Osteocyte (in vitro differentiated cells): ENCODE results near the gene SLC25A22. TPM values are rescaled to one million over a fixed set of nuclear protein-coding genes. Genes with fewer than 3 reads are reported as not detected.

ENCODE experiments used
- DNase-seq: peaks from one replicate; pipeline ENCODE4 v3.0.0; 2021; ENCODE audit warnings: mixed read lengths; ENCODE audit not compliant: unreplicated experiment; ENCODE audit errors: extremely low spot score
- H3K27ac Mint-ChIP-seq: one replicate; pipeline ENCODE4 v1.8.0; 2021; ENCODE audit warnings: mild to moderate bottlenecking, mixed read lengths; ENCODE audit not compliant: unreplicated experiment
- H3K27me3 Mint-ChIP-seq: one replicate; pipeline ENCODE4 v1.8.0; 2021; ENCODE audit warnings: mixed read lengths; ENCODE audit not compliant: unreplicated experiment
- H3K36me3 Mint-ChIP-seq: one replicate; pipeline ENCODE4 v1.8.0; 2021; ENCODE audit warnings: mixed read lengths; ENCODE audit not compliant: unreplicated experiment
- H3K4me1 Mint-ChIP-seq: one replicate; pipeline ENCODE4 v1.8.0; 2021; ENCODE audit warnings: mixed read lengths; ENCODE audit not compliant: unreplicated experiment
- H3K4me3 Mint-ChIP-seq: one replicate; pipeline ENCODE4 v1.8.0; 2021; ENCODE audit warnings: mild to moderate bottlenecking, moderate library complexity, mixed read lengths; ENCODE audit not compliant: unreplicated experiment
- H3K9me3 Mint-ChIP-seq: one replicate; pipeline ENCODE4 v1.8.0; 2021; ENCODE audit warnings: mixed read lengths; ENCODE audit not compliant: unreplicated experiment
- total RNA-seq: library from RNA; stranded (reverse); gene quantifications from 2 replicates; pipeline ENCODE4 v1.2.1, GENCODE V29; 2021
- TF ChIP-seq, protein P1 (sequence below): fragments of 200-600 bp; sonication (generic); IDR thresholded peaks from 2 replicates; pipeline ENCODE4 v1.5.0; 2021; ENCODE audit warnings: antibody characterized with exemption, mild to moderate bottlenecking, moderate library complexity

SLC25A22 gene
- total RNA-seq, 1 donor from 2014 or later = 19.7 TPM

DNA sequence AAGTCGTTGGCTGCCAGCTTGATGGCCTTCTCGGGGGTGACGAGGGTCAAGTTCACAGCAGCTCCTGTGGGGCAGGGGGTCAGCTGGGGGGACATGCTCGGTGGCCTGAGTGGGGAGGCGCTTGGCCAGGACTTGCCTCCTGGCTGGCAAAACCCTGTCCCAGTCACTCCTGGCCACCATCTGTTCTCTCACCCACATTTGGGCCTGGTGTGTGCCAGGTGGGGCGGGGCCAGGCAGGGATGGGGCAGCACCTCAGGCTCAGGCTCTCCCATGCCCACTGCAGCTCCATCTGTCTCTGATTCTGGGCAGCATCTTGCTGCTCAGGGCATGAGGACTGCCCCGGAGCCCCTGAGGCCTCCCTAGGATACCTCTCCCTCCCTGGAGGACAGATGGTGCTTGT, 4.5 kb downstream of the SLC25A22 start:
- TF ChIP-seq, protein P1, sequence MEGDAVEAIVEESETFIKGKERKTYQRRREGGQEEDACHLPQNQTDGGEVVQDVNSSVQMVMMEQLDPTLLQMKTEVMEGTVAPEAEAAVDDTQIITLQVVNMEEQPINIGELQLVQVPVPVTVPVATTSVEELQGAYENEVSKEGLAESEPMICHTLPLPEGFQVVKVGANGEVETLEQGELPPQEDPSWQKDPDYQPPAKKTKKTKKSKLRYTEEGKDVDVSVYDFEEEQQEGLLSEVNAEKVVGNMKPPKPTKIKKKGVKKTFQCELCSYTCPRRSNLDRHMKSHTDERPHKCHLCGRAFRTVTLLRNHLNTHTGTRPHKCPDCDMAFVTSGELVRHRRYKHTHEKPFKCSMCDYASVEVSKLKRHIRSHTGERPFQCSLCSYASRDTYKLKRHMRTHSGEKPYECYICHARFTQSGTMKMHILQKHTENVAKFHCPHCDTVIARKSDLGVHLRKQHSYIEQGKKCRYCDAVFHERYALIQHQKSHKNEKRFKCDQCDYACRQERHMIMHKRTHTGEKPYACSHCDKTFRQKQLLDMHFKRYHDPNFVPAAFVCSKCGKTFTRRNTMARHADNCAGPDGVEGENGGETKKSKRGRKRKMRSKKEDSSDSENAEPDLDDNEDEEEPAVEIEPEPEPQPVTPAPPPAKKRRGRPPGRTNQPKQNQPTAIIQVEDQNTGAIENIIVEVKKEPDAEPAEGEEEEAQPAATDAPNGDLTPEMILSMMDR = no peak
- peaks cover 22% of the 10 kb centered on the region for H3K4me1 Mint-ChIP-seq
- H3K4me3 Mint-ChIP-seq = no peak overlapping the region
- no peaks in the 10 kb centered on the region for H3K9me3 Mint-ChIP-seq
- H3K27ac Mint-ChIP-seq = no peak overlapping the region
- no peak for DNase-seq
- H3K36me3 Mint-ChIP-seq = no peaks in the 10 kb centered on the region
- H3K27me3 Mint-ChIP-seq = no peaks in the 10 kb centered on the region

DNA sequence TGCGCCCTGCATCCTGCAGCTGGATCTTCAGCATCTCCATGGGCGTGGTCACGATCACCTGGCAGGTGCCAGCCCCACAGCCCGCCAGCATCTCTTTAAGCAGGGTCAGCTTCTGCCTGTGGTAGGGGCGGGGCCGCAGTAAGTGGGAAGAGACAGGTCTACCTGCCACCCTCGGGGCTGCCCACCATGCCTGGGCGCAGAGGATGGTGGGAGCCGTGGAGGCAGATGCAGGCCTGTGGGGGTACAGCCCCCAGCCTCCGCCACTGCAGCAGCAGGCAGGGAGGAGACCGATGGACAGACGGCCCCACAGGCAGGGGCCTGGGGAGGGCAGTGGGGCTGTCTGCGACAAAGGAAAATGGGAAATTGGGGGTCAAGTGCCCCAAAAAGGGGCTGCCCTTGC, 5.2 kb downstream of the SLC25A22 start:
- Mint-ChIP-seq H3K4me3 (no peak overlapping the region), H3K4me1 (peaks cover 22% of the 10 kb centered on the region), H3K9me3 (no peaks in the 10 kb centered on the region), H3K27me3 (no peaks in the 10 kb centered on the region), H3K27ac (no peak overlapping the region), H3K36me3 (no peaks in the 10 kb centered on the region)
- no peak for DNase-seq
- TF ChIP-seq, protein P1 = no peak

DNA sequence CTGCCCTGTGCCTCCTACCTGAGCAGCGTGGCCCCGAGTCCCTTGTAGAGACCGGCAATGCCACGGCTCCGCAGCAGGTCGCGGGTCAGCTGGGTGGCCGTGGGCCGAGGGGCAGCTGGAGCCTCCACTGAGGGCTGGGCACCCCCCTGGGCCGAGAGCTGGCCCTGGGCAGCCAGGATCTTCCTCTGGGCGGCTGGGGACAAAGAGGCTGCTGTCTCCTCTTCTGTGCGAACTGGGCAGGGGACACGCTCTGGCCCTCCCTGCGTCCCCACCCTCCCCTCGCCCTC, 5.6 kb downstream of the SLC25A22 start:
- H3K4me3 Mint-ChIP-seq = no peak overlapping the region
- no peak for DNase-seq
- peaks cover 22% of the 10 kb centered on the region for H3K4me1 Mint-ChIP-seq
- H3K27me3 Mint-ChIP-seq = no peaks in the 10 kb centered on the region
- H3K9me3 Mint-ChIP-seq = no peaks in the 10 kb centered on the region
- no peak overlapping the region for H3K27ac Mint-ChIP-seq
- TF ChIP-seq, protein P1 = no peak
- no peaks in the 10 kb centered on the region for H3K36me3 Mint-ChIP-seq

DNA sequence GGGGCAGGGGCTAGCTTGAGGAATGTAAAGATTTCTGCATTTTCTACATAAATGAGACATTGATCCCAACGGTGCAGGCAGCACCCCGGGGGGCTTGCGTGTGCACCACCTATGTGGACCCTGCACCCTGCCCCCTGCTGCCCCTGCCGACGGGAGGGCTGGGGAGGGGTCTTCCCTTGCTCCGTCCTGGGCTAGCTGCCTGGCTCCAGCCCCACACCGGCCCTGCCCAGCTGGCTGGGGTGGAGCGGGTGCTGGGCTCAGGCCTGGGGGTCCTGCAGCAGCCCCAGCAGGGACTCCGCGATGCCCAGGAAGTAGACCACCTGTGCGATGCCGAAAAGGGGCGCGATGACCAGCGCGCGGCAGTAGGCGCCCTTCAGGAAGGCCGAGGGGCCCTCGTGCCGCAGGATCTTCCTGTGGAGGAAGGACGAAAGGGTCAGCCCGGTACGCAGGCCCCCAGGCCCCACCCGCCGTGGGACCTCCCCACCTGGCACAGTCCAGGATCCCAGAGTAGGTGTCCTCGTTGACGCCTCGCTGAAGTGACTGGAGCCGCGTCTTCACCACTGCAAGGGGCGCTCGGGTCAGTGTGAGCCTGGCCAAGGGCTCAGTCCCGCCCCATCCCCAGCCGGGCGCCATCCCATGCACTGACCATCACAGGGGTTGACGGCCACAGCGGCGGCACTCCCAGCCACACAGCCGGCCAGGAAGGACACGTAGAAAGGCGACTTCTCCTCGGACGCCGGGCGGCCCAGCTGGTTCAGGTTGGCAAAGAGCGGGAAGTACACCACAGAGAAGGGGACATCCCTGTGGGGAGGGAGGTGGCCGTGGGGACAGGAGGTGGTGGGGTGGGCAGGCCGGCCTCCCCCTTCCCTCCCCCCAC, 6.2 kb downstream of the SLC25A22 start:
- Mint-ChIP-seq H3K36me3 (no peaks in the 10 kb centered on the region), H3K9me3 (no peaks in the 10 kb centered on the region), H3K4me1 (peaks cover 18% of the 10 kb centered on the region), H3K27ac (no peak overlapping the region), H3K27me3 (no peaks in the 10 kb centered on the region), H3K4me3 (no peak overlapping the region)
- DNase-seq = no peak
- TF ChIP-seq, protein P1 = no peak

DNA sequence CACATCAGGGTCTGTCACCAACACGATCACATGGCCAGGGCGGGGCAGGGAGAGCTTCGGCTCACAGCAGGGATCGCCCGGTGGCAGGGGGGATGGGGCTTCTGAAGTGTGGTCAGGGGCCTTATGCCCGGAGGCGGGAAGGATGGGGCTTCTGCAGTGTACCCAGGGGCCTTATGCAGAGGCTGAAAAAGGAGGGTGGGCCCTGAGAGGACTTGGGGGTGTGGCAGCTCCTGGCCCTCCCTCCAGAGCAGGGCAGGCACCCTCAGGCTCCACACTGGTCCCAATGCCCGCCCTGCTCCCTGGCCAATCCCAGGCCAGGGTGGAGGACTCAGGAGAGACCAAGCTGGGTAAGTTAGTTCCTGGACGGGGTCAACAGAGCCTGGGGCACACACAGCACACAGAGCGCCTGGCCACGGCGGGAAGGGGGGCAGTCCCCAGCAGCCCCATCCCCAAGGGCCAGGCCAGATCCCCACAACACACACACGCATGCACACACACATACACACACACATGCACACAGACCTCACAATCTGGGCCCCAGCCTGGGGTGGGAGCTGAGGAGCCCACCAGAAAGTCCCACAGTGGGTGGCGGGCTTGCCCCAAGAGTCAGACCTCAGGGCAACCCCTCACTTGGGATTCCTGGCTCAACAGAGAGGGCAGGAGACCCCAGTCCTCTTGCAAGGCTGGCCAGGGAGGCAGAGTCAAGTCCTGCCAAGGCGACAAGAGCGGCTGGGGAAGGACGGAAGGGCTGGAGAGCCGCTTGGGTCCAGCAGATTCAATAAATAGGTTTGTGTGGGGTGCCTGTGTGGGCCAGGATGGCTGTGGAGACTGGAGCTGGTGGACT, 7.1 kb downstream of the SLC25A22 start:
- no peaks in the 10 kb centered on the region for H3K36me3 Mint-ChIP-seq
- H3K9me3 Mint-ChIP-seq = no peaks in the 10 kb centered on the region
- no peak overlapping the region for H3K4me3 Mint-ChIP-seq
- no peaks in the 10 kb centered on the region for H3K27me3 Mint-ChIP-seq
- TF ChIP-seq, protein P1 = no peak
- no peak for DNase-seq
- peak overlapping the region; percentile 7 for H3K27ac Mint-ChIP-seq
- H3K4me1 Mint-ChIP-seq = peaks cover 9% of the 10 kb centered on the region
